WTC11 (cell line): ENCODE data around the gene TTLL10. TPM values are rescaled to one million over a fixed set of nuclear protein-coding genes. Genes with fewer than 3 reads are reported as not detected.

Experiments used
- ATAC-seq: fragments of 200-7000 bp; cut with Tn5 transposase; 2 replicates; pipeline ENCODE4 v1.10.0; 2021; ENCODE audit warnings: mild to moderate bottlenecking, moderate library complexity
- CTCF ChIA-PET: fragments of 300-600 bp; sonication (Branson Sonifier 250); formaldehyde crosslinking; loops from one replicate; lab custom pipeline; 2021; ENCODE audit warnings: antibody characterized with exemption; lab: Charles Lee
- POLR2A ChIA-PET: fragments of 350-600 bp; sonication (Branson Sonifier 250); formaldehyde crosslinking; loops from one replicate; lab custom pipeline; 2021; ENCODE audit warnings: antibody characterized with exemption; lab: Charles Lee
- DNase-seq: peaks from one replicate; pipeline ENCODE4 v3.0.0; 2021; ENCODE audit warnings: low spot score
- H3K27ac Mint-ChIP-seq: 2 replicates; pipeline ENCODE4 v1.8.0; 2021; ENCODE audit warnings: mixed read lengths
- H3K27me3 Mint-ChIP-seq: 2 replicates; pipeline ENCODE4 v1.8.0; 2021; ENCODE audit warnings: low read depth, mild to moderate bottlenecking, moderate library complexity, mixed read lengths
- H3K36me3 Mint-ChIP-seq: 2 replicates; pipeline ENCODE4 v1.8.0; 2021; ENCODE audit warnings: mixed read lengths
- H3K4me1 Mint-ChIP-seq: 2 replicates; pipeline ENCODE4 v1.8.0; 2022; ENCODE audit warnings: mixed read lengths
- H3K4me3 Mint-ChIP-seq: 2 replicates; pipeline ENCODE4 v1.8.0; 2021; ENCODE audit warnings: mild to moderate bottlenecking, moderate library complexity, mixed read lengths
- H3K9me3 Mint-ChIP-seq: 2 replicates; pipeline ENCODE4 v1.8.0; 2021; ENCODE audit warnings: mixed read lengths
- CBFB ChIP-seq: sonication (generic); formaldehyde crosslinking; IDR thresholded peaks from 2 replicates; pipeline ENCODE4 v1.8.1; 2022; ENCODE audit warnings: mild to moderate bottlenecking, low read depth, missing genetic modification reagents
- EMX1 ChIP-seq: fragments of 250-450 bp; sonication (Bioruptor Pico); IDR thresholded peaks from 2 replicates; pipeline ENCODE4 v1.8.0; 2021; ENCODE audit warnings: mild to moderate bottlenecking
- FOXK1 ChIP-seq: sonication (generic); formaldehyde crosslinking; IDR thresholded peaks from 2 replicates; pipeline ENCODE4 v1.8.0; 2022; ENCODE audit warnings: mild to moderate bottlenecking, moderate library complexity, missing genetic modification reagents
- GRHL2 ChIP-seq: fragments of 250-450 bp; sonication (Bioruptor Pico); IDR thresholded peaks from 2 replicates; pipeline ENCODE4 v1.8.0; 2022; ENCODE audit warnings: mild to moderate bottlenecking, moderate library complexity; ENCODE audit not compliant: insufficient replicate concordance, severe bottlenecking
- NFATC4 ChIP-seq: fragments of 250-450 bp; sonication (Bioruptor Pico); IDR thresholded peaks from 2 replicates; pipeline ENCODE4 v1.9.0; 2021; ENCODE audit warnings: mild to moderate bottlenecking
- NR1H2 ChIP-seq: sonication (generic); formaldehyde crosslinking; IDR thresholded peaks from 2 replicates; pipeline ENCODE4 v1.9.0; 2021; ENCODE audit warnings: mild to moderate bottlenecking, moderate library complexity, missing genetic modification reagents
- NR3C1 ChIP-seq: sonication (generic); formaldehyde crosslinking; conservative IDR thresholded peaks from 2 replicates; pipeline ENCODE4 v1.8.1; 2023; ENCODE audit warnings: low read depth, mild to moderate bottlenecking, missing genetic modification reagents
- OVOL2 ChIP-seq: fragments of 250-450 bp; sonication (Bioruptor Pico); IDR thresholded peaks from 2 replicates; pipeline ENCODE4 v1.9.0; 2021; ENCODE audit warnings: mild to moderate bottlenecking, borderline replicate concordance
- PRRX2 ChIP-seq: fragments of 250-450 bp; sonication (Bioruptor Pico); IDR thresholded peaks from 2 replicates; pipeline ENCODE4 v1.8.0; 2021; ENCODE audit warnings: mild to moderate bottlenecking
- SOX15 ChIP-seq: fragments of 250-450 bp; sonication (Bioruptor Pico); IDR thresholded peaks from 2 replicates; pipeline ENCODE4 v1.9.0; 2021; ENCODE audit warnings: mild to moderate bottlenecking
- TCF7 ChIP-seq: sonication (generic); formaldehyde crosslinking; IDR thresholded peaks from 2 replicates; pipeline ENCODE4 v1.8.0; 2022; ENCODE audit warnings: mild to moderate bottlenecking, low read depth, missing genetic modification reagents, moderate library complexity
- TEAD1 ChIP-seq: sonication (generic); formaldehyde crosslinking; IDR thresholded peaks from 2 replicates; pipeline ENCODE4 v1.8.0; 2022; ENCODE audit warnings: mild to moderate bottlenecking, missing genetic modification reagents
- TP53 ChIP-seq: sonication (generic); formaldehyde crosslinking; IDR thresholded peaks from 2 replicates; pipeline ENCODE4 v1.8.1; 2023; ENCODE audit warnings: mild to moderate bottlenecking, missing genetic modification reagents
- ZNF138 ChIP-seq: sonication (generic); formaldehyde crosslinking; conservative IDR thresholded peaks from 2 replicates; pipeline ENCODE4 v1.8.1; 2022; ENCODE audit warnings: mild to moderate bottlenecking, moderate library complexity, missing genetic modification reagents
- ZNF263 ChIP-seq: sonication (generic); formaldehyde crosslinking; IDR thresholded peaks from 2 replicates; pipeline ENCODE4 v1.8.1; 2022; ENCODE audit warnings: low read depth, mild to moderate bottlenecking, moderate library complexity, missing genetic modification reagents
- total RNA-seq: library from RNA; stranded (reverse); gene quantifications from 3 replicates; pipeline ENCODE4 v1.2.3, GENCODE V29; 2021
- TF ChIP-seq, protein P1 (sequence below): sonication (generic); formaldehyde crosslinking; IDR thresholded peaks from 2 replicates; pipeline ENCODE4 v1.8.1; 2023; ENCODE audit warnings: mild to moderate bottlenecking, moderate library complexity, missing genetic modification reagents
- TF ChIP-seq, protein P2 (sequence below): sonication (generic); formaldehyde crosslinking; IDR thresholded peaks from 2 replicates; pipeline ENCODE4 v1.8.0; 2023; ENCODE audit warnings: missing genetic modification reagents
- TF ChIP-seq, protein P3 (sequence below): sonication (generic); formaldehyde crosslinking; IDR thresholded peaks from 2 replicates; pipeline ENCODE4 v1.8.1; 2022; ENCODE audit warnings: mild to moderate bottlenecking, moderate library complexity, missing genetic modification reagents
- TF ChIP-seq, protein P4 (sequence below): sonication (generic); formaldehyde crosslinking; IDR thresholded peaks from 2 replicates; pipeline ENCODE4 v1.8.1; 2023; ENCODE audit warnings: mild to moderate bottlenecking, missing genetic modification reagents
- TF ChIP-seq, protein P5 (sequence below): sonication (generic); formaldehyde crosslinking; IDR thresholded peaks from 2 replicates; pipeline ENCODE4 v1.8.1; 2022; ENCODE audit warnings: missing genetic modification reagents, borderline replicate concordance
- TF ChIP-seq, protein P6 (sequence below): sonication (generic); formaldehyde crosslinking; IDR thresholded peaks from 2 replicates; pipeline ENCODE4 v1.8.0; 2023; ENCODE audit warnings: missing genetic modification reagents, mild to moderate bottlenecking, borderline replicate concordance

Gene TTLL10
- total RNA-seq, 1 experiment from 2014 or later, result 1.1 TPM

DNA sequence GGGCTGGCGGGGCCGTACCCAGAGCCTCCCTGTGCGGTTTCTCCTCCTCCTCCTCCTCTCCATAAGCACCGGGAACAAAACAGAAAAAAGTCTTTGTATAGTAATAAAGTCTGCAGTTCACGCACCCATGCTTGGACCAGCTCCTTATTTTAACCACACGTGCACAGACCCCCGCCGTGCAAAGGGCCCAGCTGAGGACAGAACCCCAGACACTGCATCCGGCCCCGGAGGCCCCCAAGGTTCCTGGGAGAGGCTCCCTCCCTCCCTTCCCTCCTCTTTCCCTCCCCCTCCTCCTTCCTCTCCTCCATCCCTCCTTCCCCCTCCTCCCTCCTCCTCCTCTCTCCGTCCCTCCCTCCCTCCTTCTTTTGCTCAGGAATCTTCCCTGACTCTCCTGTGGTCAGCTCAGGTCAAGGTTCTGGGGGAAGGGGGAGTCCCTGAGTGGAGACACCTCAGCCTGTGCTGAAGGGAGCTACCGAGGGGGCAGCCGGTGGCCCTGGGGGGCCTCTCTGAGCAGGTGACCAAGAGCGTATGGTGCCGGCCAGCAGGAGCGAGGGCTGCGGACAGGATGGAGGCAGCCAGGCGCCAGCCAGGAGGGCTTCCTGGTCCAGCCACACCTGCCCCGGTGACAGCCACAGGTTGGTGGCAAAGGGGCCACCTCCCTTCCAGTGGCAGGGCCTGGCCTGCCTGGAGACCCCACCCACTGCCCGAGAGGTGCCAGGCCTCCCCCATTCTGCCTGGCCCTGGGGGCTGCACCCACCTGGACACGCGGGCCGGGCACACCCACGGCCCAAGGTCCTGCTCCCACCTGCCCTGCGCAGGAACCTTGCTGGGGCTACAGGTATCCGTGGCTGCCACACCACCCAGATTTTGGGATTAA lies 3.2 kb upstream of the TTLL10 start:
- no peaks in the 10 kb centered on the region for H3K9me3 Mint-ChIP-seq
- no peaks in the 10 kb centered on the region for H3K36me3 Mint-ChIP-seq
- peaks cover 7% of the 10 kb centered on the region; the same call in 1 of the 2 replicates for H3K4me1 Mint-ChIP-seq
- DNase-seq (peak; percentile 10), ATAC-seq (no peak)
- TF ChIP-seq, protein P1, sequence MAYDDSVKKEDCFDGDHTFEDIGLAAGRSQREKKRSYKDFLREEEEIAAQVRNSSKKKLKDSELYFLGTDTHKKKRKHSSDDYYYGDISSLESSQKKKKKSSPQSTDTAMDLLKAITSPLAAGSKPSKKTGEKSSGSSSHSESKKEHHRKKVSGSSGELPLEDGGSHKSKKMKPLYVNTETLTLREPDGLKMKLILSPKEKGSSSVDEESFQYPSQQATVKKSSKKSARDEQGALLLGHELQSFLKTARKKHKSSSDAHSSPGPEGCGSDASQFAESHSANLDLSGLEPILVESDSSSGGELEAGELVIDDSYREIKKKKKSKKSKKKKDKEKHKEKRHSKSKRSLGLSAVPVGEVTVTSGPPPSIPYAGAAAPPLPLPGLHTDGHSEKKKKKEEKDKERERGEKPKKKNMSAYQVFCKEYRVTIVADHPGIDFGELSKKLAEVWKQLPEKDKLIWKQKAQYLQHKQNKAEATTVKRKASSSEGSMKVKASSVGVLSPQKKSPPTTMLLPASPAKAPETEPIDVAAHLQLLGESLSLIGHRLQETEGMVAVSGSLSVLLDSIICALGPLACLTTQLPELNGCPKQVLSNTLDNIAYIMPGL (CRISPR knock-in tag), result 0 out of 2 replicates have a peak, but pooled peaks have one; percentile 47
- TF ChIP-seq, protein P2, sequence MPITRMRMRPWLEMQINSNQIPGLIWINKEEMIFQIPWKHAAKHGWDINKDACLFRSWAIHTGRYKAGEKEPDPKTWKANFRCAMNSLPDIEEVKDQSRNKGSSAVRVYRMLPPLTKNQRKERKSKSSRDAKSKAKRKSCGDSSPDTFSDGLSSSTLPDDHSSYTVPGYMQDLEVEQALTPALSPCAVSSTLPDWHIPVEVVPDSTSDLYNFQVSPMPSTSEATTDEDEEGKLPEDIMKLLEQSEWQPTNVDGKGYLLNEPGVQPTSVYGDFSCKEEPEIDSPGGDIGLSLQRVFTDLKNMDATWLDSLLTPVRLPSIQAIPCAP (CRISPR knock-in tag), result no peak
- peak; percentile 76 for TF ChIP-seq ZNF263 (CRISPR knock-in tag)
- no peak for TF ChIP-seq OVOL2 (CRISPR knock-in tag)
- ChIA-PET POLR2A (interaction anchor here (1.4 kb wide), 2 partner anchors 8 to 130 kb away, joined by 3 read pairs; no protein-coding TSS in a partner anchor), CTCF (interaction anchor here (0.5 to 1.4 kb wide), 5 partner anchors 13 to 168 kb away, joined by 3 to 5 read pairs (median 4); no protein-coding TSS in a partner anchor)
- no peak overlapping the region for H3K27ac Mint-ChIP-seq
- H3K27me3 Mint-ChIP-seq, result peaks cover 10% of the 10 kb centered on the region
- H3K4me3 Mint-ChIP-seq, result no peak overlapping the region

DNA sequence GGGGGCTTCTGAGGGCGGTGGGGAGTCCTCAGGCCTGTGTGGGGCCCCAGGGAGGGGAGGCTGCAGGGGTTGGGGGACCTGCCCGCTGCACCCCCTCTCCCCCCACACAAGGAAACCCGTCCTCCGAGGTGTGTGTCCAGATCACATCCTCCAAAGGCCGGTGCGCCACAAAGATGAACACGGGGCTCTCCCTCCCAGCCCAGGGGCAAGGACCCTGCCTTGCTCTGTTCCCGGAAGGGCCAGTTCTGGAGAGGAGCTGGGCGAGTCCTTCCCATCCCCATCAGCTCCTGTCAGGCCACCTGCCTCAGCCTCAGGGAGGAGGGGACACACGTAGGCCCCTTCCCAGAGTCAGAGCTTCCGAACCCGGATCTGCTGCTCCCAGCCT lies 2.5 kb upstream of the TTLL10 start:
- no peak for TF ChIP-seq PRRX2
- TF ChIP-seq CBFB (CRISPR knock-in tag), result no peak
- no peak for TF ChIP-seq TCF7
- TF ChIP-seq NR3C1 (CRISPR knock-in tag), result no peak
- no peak for TF ChIP-seq EMX1 (CRISPR knock-in tag)
- no peak for TF ChIP-seq TP53 (CRISPR knock-in tag)
- TF ChIP-seq, protein P3, sequence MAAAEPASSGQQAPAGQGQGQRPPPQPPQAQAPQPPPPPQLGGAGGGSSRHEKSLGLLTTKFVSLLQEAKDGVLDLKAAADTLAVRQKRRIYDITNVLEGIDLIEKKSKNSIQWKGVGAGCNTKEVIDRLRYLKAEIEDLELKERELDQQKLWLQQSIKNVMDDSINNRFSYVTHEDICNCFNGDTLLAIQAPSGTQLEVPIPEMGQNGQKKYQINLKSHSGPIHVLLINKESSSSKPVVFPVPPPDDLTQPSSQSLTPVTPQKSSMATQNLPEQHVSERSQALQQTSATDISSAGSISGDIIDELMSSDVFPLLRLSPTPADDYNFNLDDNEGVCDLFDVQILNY (CRISPR knock-in tag), result no peak
- TF ChIP-seq, protein P4, sequence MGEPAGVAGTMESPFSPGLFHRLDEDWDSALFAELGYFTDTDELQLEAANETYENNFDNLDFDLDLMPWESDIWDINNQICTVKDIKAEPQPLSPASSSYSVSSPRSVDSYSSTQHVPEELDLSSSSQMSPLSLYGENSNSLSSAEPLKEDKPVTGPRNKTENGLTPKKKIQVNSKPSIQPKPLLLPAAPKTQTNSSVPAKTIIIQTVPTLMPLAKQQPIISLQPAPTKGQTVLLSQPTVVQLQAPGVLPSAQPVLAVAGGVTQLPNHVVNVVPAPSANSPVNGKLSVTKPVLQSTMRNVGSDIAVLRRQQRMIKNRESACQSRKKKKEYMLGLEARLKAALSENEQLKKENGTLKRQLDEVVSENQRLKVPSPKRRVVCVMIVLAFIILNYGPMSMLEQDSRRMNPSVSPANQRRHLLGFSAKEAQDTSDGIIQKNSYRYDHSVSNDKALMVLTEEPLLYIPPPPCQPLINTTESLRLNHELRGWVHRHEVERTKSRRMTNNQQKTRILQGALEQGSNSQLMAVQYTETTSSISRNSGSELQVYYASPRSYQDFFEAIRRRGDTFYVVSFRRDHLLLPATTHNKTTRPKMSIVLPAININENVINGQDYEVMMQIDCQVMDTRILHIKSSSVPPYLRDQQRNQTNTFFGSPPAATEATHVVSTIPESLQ (CRISPR knock-in tag), result no peak
- TF ChIP-seq ZNF138 (CRISPR knock-in tag), result no peak
- TF ChIP-seq TEAD1 (CRISPR knock-in tag), result no peak
- TF ChIP-seq NFATC4 (CRISPR knock-in tag), result no peak
- no peak for TF ChIP-seq NR1H2 (CRISPR knock-in tag)
- TF ChIP-seq SOX15, result no peak
- no peak for TF ChIP-seq GRHL2 (CRISPR knock-in tag)
- TF ChIP-seq, protein P5, sequence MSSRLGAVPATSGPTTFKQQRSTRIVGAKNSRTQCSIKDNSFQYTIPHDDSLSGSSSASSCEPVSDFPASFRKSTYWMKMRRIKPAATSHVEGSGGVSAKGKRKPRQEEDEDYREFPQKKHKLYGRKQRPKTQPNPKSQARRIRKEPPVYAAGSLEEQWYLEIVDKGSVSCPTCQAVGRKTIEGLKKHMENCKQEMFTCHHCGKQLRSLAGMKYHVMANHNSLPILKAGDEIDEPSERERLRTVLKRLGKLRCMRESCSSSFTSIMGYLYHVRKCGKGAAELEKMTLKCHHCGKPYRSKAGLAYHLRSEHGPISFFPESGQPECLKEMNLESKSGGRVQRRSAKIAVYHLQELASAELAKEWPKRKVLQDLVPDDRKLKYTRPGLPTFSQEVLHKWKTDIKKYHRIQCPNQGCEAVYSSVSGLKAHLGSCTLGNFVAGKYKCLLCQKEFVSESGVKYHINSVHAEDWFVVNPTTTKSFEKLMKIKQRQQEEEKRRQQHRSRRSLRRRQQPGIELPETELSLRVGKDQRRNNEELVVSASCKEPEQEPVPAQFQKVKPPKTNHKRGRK (CRISPR knock-in tag), result no peak
- TF ChIP-seq FOXK1 (CRISPR knock-in tag), result no peak
- TF ChIP-seq, protein P6, sequence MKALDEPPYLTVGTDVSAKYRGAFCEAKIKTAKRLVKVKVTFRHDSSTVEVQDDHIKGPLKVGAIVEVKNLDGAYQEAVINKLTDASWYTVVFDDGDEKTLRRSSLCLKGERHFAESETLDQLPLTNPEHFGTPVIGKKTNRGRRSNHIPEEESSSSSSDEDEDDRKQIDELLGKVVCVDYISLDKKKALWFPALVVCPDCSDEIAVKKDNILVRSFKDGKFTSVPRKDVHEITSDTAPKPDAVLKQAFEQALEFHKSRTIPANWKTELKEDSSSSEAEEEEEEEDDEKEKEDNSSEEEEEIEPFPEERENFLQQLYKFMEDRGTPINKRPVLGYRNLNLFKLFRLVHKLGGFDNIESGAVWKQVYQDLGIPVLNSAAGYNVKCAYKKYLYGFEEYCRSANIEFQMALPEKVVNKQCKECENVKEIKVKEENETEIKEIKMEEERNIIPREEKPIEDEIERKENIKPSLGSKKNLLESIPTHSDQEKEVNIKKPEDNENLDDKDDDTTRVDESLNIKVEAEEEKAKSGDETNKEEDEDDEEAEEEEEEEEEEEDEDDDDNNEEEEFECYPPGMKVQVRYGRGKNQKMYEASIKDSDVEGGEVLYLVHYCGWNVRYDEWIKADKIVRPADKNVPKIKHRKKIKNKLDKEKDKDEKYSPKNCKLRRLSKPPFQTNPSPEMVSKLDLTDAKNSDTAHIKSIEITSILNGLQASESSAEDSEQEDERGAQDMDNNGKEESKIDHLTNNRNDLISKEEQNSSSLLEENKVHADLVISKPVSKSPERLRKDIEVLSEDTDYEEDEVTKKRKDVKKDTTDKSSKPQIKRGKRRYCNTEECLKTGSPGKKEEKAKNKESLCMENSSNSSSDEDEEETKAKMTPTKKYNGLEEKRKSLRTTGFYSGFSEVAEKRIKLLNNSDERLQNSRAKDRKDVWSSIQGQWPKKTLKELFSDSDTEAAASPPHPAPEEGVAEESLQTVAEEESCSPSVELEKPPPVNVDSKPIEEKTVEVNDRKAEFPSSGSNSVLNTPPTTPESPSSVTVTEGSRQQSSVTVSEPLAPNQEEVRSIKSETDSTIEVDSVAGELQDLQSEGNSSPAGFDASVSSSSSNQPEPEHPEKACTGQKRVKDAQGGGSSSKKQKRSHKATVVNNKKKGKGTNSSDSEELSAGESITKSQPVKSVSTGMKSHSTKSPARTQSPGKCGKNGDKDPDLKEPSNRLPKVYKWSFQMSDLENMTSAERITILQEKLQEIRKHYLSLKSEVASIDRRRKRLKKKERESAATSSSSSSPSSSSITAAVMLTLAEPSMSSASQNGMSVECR (CRISPR knock-in tag), result no peak
- ChIA-PET CTCF (interaction anchor here (1.4 kb wide), 1 partner anchor 50 kb away, joined by 5 read pairs; no protein-coding TSS in a partner anchor), POLR2A (interaction anchor here (1.4 kb wide), 2 partner anchors 8 to 130 kb away, joined by 3 read pairs; no protein-coding TSS in a partner anchor)
- Mint-ChIP-seq H3K9me3 (no peaks in the 10 kb centered on the region), H3K27me3 (peaks cover 17% of the 10 kb centered on the region), H3K27ac (no peak overlapping the region), H3K4me1 (peaks cover 10% of the 10 kb centered on the region), H3K36me3 (no peaks in the 10 kb centered on the region), H3K4me3 (no peak overlapping the region)
- DNase-seq, result peak; percentile 10
- ATAC-seq, result no peak
